LHCN-M2 (cell line): Measurements from ENCODE around the gene CCDC47. TPM values are rescaled to one million over a fixed set of nuclear protein-coding genes. Genes with fewer than 3 reads are reported as not detected.
A peak's percentile ranks its signal among the peaks of the same experiment; 100 is the strongest.

Source experiments
- DNase-seq: peaks from one replicate; pipeline ENCODE4 v3.0.0-alpha.2; 2012; ENCODE audit warnings: low read depth
- total RNA-seq: library from RNA; depleted of rRNA; stranded (reverse); fragments of >200 nt; gene quantifications from 2 replicates; pipeline ENCODE4 v1.2.3, GENCODE V29; 2014; rRNA removed

The CCDC47 gene
- total RNA-seq, 1 experiment from 2014 or later: 60.3 TPM

- no peak for DNase-seq
These were observed 75.0 kb downstream of the CCDC47 start for GRCh38 chr17:63698381-63698885.

DNA sequence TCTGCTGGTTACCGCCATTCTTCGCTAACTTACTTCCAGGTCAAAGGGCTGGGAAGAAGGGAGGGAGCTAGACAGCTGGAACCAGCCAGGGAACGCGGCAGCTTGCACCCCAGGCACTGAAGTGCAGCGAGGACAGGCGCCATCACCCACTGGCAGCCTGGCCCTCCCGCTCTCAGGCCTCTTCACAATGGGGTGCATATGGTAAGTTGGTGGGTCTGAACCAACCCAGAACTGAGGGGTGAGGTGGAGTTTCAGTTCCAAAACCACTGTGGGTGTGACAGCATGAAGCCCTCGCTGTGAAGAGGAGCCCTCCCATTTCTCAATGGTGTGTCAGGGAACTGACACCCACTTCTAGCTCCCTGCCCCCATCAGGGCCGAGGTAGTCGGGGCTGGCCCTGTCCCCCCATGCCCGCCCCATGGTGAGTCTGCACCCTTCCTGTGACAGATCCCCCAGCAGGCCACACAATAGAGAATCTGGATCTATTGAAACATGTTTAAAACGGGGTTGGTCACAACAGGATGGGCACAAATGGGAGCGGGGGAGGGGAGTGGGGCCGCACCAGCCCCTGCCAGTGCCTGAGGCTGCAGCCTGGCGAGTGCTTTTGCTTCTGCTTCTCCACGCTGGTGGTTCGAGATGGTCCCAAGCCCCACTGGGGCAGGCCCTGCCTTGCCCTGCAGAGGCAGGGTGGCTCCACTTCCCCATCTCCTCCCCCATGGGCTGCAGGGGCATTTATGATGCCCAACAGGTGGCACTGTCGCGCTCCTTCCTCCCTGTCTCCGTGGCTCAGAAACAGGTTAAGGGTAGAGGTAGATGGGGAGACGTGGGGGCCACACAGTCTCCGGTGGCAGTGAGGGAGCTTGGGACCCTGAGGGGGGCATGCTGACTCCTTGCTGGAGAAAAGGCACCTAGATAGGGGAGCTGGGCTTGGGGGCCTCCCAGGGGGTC lies 75.8 kb downstream of the CCDC47 start:
- DNase-seq: no peak

- peak; percentile 34 for DNase-seq
These were observed 76.9 kb downstream of the CCDC47 start for GRCh38 chr17:63696381-63696961.

GRCh38 chr17:63695889-63696288 lies 77.5 kb downstream of the CCDC47 start:
- DNase-seq: no peak

Other genes starting within 250 kb of the CCDC47 start
- 33.7 and 41.0 TPM in 2 replicates for gene DCAF7, start 223.1 kb downstream of the CCDC47 start, total RNA-seq
- gene TACO1, start 172.7 kb downstream of the CCDC47 start, total RNA-seq: 18.3 and 18.6 TPM in 2 replicates
- gene MAP3K3, start 151.2 kb downstream of the CCDC47 start, total RNA-seq: 31.5 TPM in 2 replicates
- gene LIMD2, start 73.5 kb downstream of the CCDC47 start, total RNA-seq: 10.5 and 11.7 TPM in 2 replicates
- gene STRADA, start 31.8 kb downstream of the CCDC47 start, total RNA-seq: 21.6 and 21.7 TPM in 2 replicates
- 38.1 and 49.6 TPM in 2 replicates for gene DDX42, start 573 bp upstream of the CCDC47 start, total RNA-seq
- gene PSMC5, start 53.8 kb upstream of the CCDC47 start, total RNA-seq: 51.4 and 71.6 TPM in 2 replicates
- gene FTSJ3, start 54.1 kb upstream of the CCDC47 start, total RNA-seq: 39.1 and 44.3 TPM in 2 replicates
- 94.3 and 94.5 TPM in 2 replicates for gene SMARCD2, start 69.1 kb upstream of the CCDC47 start, total RNA-seq
- gene CSH2, start 100.1 kb upstream of the CCDC47 start, total RNA-seq: not detected in 2 replicates
- gene GH2, start 108.3 kb upstream of the CCDC47 start, total RNA-seq: not detected in 2 replicates
- gene CSH1, start 123.0 kb upstream of the CCDC47 start, total RNA-seq: not detected in 2 replicates
- gene CSHL1, start 137.7 kb upstream of the CCDC47 start, total RNA-seq: not detected in 2 replicates
- not detected in 2 replicates for gene GH1, start 145.2 kb upstream of the CCDC47 start, total RNA-seq
- not detected in 2 replicates for gene CD79B, start 158.7 kb upstream of the CCDC47 start, total RNA-seq
- gene SCN4A, start 199.3 kb upstream of the CCDC47 start, total RNA-seq: 0.06 TPM in 1 of 2 replicates, not detected in the other
- 0.13 TPM in 1 of 2 replicates, not detected in the other for gene PRR29, start 224.8 kb upstream of the CCDC47 start, total RNA-seq
- gene ICAM2, start 247.0 kb upstream of the CCDC47 start, total RNA-seq: 0.29 and 1.2 TPM in 2 replicates